Central memory CD4-positive, alpha-beta T cell (primary cell): ENCODE results near the gene ACE.

Experiments
- DNase-seq: peaks from one replicate; pipeline ENCODE4 v3.0.0; 2022

Gene ACE

DNA sequence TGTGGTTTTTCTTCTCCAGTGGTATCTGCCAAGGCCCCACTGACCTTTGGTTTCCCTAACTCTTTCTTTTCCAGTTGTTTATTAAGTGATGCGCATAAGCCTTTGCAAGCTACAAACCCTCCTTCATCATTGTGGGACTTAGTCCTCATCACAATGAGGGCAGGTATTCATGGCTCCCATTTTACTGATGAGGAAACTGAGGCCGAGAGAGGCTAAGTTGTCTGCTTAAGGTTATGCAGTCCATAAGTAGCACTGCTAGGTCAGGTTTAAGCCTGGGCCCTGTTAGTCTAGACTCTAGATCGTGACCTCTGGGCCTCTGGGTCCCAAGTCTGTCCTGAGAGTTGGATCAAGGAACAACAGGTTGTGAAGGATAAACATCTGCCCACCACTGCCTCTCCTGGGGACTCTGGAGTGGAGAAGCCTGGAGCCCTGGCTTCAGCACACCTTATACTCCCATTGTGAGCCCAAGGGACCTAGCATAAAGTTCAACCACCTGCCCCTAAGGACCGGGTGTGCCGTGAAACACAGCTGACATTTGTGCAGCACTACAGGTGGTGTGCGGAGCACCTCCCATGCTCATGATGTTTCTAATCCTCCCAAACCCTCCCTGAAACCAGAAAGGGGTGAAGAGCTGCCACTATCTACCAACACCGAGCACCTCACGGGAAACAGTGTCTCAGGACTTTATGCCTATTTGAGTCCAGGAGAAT, 41.1 kb downstream of the ACE start:
- DNase-seq: no peak

DNA sequence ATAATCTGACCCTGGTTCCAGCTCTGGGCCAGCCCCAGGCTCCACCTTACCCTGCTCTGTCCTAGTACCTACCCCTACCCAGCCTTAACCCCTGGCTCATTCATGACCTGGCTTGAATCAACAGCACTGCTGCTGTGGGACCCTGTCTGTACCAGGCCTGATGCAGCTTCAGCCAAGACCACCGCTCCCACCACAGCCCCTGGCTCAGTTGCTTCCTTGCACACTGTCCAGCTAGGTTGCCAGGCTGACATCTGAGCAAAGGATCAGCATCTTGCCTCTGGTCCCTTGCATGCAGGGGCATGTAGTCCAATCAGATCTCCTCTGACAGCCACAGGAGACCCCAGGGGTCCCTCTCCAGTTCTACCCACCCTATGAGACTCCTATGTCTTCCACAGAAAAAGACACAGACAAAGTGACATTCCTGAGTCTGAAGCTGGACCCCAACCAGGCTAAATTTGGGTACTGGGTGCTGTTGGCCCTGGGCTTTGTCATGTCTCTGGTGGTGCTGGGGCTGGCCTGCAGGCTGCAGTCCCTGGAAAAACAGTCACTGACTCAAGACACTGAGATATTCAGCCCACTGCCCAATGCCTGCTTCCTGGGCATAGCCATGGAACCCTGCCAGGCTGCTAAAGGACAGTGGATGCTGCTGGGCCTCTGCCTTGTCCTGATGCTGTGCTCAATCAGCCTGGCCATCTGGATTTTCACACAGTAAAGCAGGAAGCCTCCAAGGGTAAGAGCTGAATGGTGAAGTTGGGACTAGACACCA, 42.4 kb downstream of the ACE start:
- DNase-seq: no peak

DNA sequence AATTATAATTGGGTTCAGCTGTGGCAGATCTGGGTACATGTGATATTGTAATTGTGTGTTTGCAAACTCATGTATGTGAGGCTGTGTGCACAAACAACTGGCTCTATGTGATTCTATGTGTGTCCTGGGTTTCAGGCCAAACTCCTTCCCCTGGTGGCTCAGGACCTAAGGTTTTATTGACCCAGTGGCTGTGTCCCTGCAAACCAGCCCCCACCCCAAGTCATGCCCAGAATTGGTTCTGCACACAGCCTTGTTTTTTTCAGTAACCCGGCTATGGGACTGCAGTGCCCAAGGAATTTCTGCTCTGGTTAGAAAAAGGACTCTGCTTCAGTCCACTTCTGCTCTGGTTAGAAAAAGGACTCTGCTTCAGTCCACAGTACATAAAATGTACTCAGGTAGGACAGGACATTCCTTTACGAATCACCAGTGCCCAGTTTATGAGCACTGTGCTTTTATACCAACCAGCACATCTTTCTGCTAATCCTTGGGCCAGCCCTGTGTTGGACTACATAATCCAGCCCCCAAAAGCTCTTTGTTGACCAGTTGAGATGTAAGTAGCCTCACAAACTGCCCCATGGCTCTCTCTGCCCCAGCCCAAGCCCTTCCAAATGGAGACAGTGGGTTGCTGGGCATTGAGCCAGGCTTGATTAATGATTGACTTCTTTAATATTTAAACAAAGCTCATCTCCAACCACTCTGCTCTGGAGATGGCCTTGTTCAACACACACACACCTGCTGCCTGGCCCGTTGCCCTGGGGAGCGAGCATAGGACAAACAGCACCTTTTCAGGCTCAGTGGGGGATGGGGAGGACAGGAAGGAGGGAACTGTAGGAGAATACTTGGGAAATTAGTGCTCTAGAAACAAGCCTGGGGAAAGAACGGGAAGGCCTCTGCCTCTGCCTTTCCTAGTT, 43.4 kb downstream of the ACE start:
- DNase-seq: no peak

DNA sequence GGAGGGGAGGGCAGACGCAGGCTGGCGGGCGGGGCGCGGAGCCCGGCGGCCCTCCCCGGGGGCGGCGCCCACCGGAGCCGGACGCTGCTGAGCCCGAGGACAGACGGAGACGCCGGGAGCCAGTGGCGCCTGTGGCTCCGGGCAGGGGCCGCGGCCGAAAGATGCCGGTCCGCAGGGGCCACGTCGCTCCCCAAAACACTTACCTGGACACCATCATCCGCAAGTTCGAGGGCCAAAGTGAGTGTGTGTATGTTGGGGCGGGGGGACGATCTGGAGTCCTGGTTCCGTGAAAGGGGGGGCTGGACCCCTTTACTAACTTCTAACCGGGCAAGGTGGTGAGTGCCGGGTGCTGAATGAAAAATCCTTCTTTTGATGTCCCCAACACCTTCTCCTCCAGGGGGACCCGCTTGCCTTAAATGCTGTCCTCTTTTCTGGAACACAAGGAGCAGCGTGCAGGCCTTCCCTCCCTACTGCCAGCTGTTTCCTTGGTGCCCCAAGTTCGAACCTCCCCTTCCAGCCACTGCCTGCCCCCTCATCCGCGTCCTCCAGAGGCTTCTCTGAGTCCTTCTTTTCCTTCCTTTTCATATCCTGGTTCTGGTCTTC, 46.5 kb downstream of the ACE start, which contains the start of gene KCNH6:
KCNH6 (plus strand) TSS at position 106 of the 603 bp plus-strand sequence; CDS start at position 162, 56 bp downstream.
- DNase-seq: no peak

DNA sequence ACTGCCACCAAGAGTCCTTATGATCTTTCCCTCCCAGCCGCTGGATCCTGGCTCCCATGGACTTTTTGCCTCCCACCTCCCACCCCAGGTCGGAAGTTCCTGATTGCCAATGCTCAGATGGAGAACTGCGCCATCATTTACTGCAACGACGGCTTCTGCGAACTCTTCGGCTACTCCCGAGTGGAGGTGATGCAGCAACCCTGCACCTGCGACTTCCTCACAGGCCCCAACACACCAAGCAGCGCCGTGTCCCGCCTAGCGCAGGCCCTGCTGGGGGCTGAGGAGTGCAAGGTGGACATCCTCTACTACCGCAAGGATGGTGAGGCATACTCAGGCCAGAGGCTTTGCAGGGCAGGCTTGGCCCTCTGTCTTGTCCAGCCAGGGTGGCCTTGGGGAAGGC, 47.2 kb downstream of the ACE start:
- DNase-seq: no peak

DNA sequence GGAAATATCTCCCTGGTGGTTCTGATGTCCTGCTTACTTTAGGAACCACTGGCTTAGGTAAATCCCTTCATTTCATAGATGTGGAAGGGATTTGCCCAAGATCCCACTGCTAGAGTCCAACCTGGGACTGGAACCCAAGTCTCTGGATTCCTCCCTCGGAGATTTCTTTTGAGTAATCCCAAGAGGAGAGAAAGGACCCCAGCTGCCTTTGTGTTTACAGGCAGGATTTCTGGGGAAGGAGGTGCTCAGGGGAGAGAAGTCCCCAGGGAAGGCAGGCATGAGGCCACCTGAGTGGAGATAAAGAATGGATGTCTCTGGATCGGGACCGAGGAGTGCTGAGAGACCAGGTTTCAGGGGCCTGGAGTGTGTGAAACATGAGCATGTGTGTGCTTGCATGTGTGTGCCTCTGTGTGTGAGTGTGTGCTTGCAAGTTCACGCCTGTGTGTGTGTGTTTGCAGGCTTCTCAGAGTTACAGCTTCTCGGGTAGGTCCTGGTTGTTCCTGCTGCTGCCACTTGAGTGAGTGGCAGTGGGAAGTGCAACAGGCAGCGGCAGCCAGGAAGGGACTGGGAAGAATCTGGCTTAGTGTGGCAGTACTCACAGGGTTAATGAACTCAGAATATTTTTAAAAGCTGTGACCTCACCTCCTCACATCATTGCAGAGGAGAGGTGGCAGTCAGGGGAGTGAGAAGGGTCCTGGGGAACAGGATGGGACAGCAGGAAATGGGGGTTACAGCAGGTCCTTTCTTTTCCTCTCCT, 48.5 kb downstream of the ACE start:
- no peak for DNase-seq

DNA sequence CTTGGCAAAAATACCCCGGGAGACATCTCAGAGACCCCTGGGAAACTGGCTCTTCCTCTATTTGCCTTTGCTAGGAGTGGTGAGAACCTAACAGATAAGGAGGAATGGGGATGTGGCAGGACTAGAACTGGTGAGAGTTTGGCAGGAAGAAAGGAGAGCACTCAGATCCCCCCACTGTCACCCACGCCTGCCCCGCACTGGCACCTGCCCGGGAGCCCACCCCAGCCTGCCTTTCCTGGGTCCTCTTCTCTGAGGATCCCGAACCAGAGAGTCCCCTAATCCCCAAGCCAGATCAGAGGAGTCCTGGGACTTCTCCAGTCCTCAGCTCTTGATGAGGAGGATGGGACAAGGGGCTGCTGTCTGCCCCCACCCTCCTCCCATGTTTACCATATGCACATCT, 50.0 kb downstream of the ACE start:
- DNase-seq: no peak

DNA sequence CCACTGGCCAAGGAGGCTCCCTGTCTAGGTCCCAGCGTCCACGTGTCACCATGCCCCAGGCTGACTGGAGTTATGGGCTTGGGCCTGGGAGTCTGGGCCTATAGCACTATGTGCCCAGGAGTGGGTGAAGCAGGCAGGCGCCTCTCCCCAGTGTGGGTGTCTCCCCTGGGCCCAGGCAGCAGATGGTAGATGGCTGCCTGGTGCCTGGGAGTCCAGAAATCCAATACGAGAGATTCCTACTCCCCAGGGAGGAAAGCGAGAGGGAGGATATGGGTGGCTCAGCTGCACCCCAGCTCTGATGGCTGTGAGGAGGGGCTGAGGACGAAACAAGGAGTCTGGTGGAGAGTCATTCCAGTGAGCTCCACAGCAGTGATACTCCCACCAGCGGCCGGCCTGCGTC, 51.3 kb downstream of the ACE start:
- no peak for DNase-seq

DNA sequence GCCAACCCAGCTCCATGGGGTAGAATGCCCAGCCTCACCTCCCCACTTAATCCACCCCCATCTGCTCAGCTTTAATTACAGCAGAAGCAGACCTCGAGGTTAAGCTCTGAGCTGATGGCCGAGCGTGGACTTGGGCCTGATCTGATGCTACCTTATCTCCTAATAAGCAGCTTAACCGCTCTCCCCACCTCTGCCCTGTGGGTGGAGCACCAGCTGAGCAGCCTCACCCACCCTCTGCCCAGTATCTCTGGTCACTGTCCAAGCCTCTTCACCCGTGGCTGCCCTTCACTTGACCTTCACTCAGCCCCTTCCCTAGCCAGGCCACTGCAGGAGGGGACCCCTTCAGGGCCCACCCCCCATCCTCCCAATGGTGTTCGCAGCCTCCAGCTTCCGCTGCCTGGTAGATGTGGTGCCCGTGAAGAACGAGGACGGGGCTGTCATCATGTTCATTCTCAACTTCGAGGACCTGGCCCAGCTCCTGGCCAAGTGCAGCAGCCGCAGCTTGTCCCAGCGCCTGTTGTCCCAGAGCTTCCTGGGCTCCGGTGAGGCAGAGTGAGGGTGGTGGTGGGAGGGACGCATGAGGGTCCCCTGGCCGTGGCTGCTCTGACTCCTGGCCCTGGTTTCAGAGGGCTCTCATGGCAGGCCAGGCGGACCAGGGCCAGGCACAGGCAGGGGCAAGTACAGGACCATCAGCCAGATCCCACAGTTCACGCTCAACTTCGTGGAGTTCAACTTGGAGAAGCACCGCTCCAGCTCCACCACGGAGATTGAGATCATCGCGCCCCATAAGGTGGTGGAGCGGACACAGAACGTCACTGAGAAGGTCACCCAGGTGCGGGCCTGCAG, 53.1 kb downstream of the ACE start:
- DNase-seq: no peak

DNA sequence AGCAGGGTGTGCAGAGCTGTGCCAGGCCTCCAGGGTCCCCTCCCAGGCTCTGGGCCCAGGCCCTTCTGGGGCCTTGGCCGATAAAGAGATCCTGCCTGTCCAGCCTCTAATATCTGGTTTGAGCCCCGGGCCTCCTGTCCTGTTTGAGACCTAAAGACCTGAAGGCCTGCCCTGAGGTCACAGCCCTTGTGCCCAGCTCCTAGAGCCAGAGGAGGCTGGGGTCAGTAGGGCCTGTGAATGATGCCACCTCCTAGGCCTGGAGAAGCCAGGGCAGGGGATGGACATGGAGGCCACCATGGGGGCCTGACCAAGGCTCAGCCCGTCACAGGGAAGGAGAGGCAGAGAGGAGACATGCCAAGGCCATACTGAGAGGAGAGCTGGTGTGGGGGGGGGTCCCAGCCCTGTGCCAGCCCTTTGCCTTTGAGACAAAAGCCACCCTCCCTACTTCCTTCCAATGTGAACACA, 53.7 kb downstream of the ACE start:
- no peak for DNase-seq

DNA sequence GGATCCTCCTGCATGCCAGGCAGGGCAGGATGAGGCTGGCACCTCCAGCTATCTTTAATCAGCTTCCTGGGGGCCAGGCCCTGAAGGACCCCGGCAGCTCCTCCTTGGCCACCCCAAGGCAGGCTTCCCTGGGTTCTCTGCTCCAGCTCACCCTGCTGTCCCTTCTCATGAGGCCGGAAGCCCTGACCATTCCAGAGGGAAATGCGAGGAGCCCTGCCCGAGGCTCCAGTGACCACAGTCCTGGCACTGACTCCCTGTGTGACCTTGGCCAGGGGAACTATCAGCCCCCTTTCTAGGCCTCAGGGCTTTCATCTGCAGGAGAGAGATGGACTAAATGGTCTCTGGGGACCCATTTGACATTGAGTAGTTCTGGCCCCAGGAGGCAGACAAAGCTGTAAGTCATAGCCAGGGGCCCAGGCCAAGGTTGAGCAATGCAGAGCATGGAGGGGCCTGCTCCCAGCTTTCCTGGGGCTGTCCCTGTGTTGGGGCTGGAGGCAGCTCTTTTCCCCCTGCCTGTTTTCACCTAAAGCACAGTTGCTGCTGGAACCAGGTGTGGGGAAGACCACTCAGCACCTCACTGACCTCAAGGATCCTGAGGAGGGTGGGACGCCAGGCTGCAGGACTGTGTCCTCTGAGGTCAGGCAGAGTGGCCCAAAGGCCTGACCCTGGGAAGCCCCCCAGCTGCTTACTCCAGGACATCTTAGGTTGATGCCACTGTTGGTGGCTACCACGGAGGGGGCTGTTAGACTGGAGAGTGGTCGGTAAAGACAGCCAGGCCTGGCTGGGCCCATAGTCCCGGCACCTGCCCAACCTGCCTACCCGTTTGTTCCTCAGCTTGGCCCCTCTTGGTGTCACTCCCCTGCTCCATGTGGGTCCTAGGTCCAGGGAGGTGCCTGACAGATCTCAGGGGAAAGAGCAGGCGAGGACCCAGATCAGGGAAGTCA, 54.4 kb downstream of the ACE start:
- no peak for DNase-seq

DNA sequence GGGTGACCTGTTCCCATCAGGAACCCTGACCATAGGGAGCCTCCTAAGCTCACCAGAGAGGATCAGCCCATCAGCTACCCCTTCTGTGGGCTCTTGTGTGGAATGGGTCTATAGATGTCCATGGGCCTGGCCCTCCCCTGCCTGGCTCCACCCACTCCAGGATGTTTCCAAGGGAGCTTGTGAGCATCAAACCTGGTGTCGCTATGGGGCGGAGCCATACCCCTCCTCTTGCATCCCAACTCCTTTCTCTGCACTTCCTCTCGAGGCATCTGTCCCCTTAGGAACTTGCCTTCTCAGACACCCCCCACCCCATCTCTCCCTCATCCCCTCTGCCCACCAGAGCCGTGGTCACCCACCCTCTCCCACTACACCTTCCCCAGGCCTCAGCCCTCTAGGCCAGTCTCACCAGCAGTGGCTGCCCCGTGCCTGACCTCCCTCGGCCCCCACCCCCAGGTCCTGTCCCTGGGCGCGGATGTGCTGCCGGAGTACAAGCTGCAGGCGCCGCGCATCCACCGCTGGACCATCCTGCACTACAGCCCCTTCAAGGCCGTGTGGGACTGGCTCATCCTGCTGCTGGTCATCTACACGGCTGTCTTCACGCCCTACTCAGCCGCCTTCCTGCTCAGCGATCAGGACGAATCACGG, 56.7 kb downstream of the ACE start:
- DNase-seq: no peak

DNA sequence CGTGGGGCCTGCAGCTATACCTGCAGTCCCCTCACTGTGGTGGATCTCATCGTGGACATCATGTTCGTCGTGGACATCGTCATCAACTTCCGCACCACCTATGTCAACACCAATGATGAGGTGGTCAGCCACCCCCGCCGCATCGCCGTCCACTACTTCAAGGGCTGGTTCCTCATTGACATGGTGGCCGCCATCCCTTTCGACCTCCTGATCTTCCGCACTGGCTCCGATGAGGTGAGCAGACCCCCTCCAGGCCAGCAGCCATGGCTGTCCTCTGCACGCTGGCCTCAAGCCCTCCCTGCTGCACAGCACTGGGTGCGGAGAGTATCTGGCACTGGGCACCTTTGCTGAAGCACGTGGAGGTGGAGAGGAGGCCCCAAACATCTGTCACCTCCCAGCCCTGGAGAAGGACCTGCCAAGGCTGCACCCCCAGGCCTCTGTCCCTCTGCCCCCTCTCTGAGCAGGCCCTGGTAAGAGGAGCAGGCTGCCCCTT, 57.3 kb downstream of the ACE start:
- no peak for DNase-seq

DNA sequence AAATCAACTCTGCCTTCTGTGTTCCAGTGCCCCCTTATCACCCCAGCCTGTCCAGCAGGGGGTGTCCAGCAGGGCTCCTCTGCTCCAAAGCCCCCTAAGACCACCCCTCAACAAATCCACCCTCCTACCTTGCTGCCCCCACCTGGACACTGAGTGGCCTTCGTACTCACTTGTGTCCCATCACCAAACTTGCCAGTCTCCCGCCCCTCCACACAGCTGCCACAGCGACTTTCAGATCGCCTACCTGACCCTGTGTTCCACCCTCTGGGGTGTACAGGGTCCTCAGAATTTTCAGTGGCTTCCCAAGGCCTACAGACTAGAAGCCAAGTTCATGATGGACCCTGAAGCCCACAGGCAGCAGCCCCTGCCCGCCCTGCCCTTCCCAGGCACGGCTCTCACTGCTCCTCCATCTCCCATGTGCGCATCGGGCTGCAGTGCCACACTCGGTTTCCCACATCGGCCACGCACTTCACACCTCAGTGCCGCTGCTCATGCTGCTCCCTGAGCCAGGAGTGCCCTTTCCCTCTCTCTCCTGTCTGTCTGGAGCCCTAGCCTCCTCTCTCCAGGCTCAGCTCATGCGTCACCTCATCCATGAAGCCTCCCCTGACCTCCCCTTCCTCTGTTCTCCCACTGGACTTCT, 58.1 kb downstream of the ACE start:
- DNase-seq: no peak

DNA sequence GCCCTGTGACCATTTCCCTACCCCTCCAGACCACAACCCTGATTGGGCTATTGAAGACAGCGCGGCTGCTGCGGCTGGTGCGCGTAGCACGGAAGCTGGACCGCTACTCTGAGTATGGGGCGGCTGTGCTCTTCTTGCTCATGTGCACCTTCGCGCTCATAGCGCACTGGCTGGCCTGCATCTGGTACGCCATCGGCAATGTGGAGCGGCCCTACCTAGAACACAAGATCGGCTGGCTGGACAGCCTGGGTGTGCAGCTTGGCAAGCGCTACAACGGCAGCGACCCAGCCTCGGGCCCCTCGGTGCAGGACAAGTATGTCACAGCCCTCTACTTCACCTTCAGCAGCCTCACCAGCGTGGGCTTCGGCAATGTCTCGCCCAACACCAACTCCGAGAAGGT, 58.8 kb downstream of the ACE start:
- no peak for DNase-seq

DNA sequence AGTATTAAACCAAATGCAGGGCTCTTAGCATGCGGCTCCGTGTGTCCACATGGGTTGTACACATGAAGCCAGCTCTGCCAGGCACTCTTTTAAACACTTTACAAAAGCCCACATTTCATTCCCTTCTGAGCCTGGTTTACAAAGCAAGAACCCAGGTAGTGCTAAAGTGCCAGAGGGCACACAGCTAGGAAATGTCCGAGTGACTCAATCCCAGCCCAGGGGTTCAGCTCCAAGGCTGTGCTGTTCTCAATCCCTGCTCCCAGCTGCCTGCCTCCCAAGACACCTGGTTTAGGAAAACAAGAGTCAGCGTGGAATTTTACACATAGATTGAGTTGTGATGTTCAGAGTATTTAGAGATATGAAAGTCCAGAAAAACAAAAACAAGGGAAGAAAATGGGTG, 60.1 kb downstream of the ACE start:
- DNase-seq: no peak

DNA sequence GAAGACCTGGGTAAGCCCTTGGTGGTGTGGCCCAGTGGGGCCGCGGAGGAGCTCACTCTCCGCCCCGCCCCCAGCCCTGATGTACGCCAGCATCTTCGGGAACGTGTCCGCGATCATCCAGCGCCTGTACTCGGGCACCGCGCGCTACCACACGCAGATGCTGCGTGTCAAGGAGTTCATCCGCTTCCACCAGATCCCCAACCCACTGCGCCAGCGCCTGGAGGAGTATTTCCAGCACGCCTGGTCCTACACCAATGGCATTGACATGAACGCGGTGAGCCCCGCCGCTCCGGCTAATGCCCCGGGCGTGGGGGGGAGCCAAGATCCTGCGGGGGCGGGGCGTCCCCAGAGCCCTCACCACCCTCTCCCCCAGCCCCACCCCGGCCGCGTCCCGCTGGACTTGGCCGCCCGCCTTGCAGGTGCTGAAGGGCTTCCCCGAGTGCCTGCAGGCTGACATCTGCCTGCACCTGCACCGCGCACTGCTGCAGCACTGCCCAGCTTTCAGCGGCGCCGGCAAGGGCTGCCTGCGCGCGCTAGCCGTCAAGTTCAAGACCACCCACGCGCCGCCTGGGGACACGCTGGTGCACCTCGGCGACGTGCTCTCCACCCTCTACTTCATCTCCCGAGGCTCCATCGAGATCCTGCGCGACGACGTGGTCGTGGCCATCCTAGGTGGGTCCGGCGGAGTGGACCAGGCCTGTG, 61.3 kb downstream of the ACE start:
- DNase-seq: no peak
